Prostate gland (tissue), 2 donors: ENCODE measurements around the gene RYR3. TPM values are rescaled to one million over a fixed set of nuclear protein-coding genes. Genes with fewer than 3 reads are reported as not detected.

Experiments used
- DNase-seq: peaks from one replicate; pipeline ENCODE4 v3.0.0-alpha.2; 2019; ENCODE audit warnings: low spot score
- H3K27ac ChIP-seq, 2 donors: fragments of 200-600 bp; sonication (generic); 2 replicates each; pipeline ENCODE4 v1.5.1; 2017 to 2019
- H3K27me3 ChIP-seq: fragments of 200-600 bp; sonication (generic); replicated peaks from 2 replicates; pipeline ENCODE4 v1.5.1; 2019; ENCODE audit not compliant: insufficient read depth
- H3K36me3 ChIP-seq, 2 donors: fragments of 200-600 bp; sonication (generic); 1 replicate in 1 of 2; 2 replicates in 1 of 2; pipeline versions ENCODE4 v1.5.1 to v1.8.1; 2017 to 2019
- H3K4me1 ChIP-seq: fragments of 200-600 bp; sonication (generic); replicated peaks from 2 replicates; pipeline ENCODE4 v1.5.1; 2019
- H3K4me3 ChIP-seq, 2 donors: fragments of 200-600 bp; sonication (generic); 2 replicates each; pipeline ENCODE4 v1.5.1; 2017 to 2019
- H3K9me3 ChIP-seq: fragments of 200-600 bp; sonication (generic); 2 replicates; pipeline ENCODE4 v1.5.1; 2017
- POLR2A ChIP-seq: fragments of 450-650 bp; IDR thresholded peaks from one replicate; pipeline ENCODE4 v1.6.1; 2016; ENCODE audit warnings: antibody characterized with exemption, mild to moderate bottlenecking
- POLR2AphosphoS5 ChIP-seq: sonication (generic); formaldehyde crosslinking; IDR thresholded peaks from one replicate; pipeline ENCODE4 v1.6.1; 2017; ENCODE audit warnings: antibody characterized with exemption
- WGBS: methylation state at CpG from one replicate; pipeline ENCODE4 v1.1.5; 2018; 5-methylcytosine and 5-hydroxymethylcytosine counted together
- intact Hi-C: fragments of 100-400 bp; cut with DNase I; formaldehyde crosslinking; loops from one replicate; pipeline ENCODE4 v1.14.2; 2022
- total RNA-seq, 2 donors: library from RNA; depleted of rRNA; stranded (reverse); fragments of >200 nt; gene quantifications; one replicate each; pipeline ENCODE4 v1.1.0, GENCODE V29; 2016
- TF ChIP-seq, protein P1 (sequence below), 4 experiments: fragments of 200-600 bp in 2 of 4; fragments of 450-650 bp in 2 of 4; sonication (generic) in 2 of 4; IDR thresholded peaks; 1 replicate in 3 of 4; 2 replicates in 1 of 4; pipeline ENCODE4 v1.5.1; 2016 to 2019; ENCODE audit warnings: antibody characterized with exemption in 4 of 4, mild to moderate bottlenecking in 2 of 4, moderate library complexity in 2 of 4

The RYR3 gene
- total RNA-seq, 2 donors from 2014 or later, result 0.41 to 2.3 TPM

DNA sequence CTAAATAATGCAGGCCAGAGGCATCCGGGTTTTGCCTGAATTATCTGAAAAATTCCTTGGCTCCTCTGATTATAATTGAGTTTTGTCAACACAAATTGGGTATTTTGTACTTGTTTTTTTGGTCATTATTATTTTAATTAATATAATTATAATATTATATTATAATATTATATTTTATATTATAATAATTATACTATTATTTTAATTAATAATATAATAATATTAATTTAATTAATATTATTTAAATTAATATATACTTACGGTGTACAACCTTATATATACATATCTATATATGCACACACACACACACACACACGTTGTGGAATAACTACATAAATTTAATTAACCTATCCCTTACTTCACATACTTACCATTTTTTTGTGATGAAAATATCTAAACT is 73.5 kb downstream of the RYR3 start:
- no peak overlapping the region for H3K4me3 ChIP-seq
- no peaks in the 10 kb centered on the region for H3K4me1 ChIP-seq
- WGBS, result 88% methylated on average over 3 of the region's 3 CpGs
- no peak for DNase-seq
- no peaks in the 10 kb centered on the region for H3K9me3 ChIP-seq
- H3K27me3 ChIP-seq, result no peaks in the 10 kb centered on the region
- no peak overlapping the region for H3K27ac ChIP-seq
- H3K36me3 ChIP-seq, result no peaks in the 10 kb centered on the region
- TF ChIP-seq POLR2AphosphoS5, result no peak
- TF ChIP-seq POLR2A, result no peak
- TF ChIP-seq, protein P1, sequence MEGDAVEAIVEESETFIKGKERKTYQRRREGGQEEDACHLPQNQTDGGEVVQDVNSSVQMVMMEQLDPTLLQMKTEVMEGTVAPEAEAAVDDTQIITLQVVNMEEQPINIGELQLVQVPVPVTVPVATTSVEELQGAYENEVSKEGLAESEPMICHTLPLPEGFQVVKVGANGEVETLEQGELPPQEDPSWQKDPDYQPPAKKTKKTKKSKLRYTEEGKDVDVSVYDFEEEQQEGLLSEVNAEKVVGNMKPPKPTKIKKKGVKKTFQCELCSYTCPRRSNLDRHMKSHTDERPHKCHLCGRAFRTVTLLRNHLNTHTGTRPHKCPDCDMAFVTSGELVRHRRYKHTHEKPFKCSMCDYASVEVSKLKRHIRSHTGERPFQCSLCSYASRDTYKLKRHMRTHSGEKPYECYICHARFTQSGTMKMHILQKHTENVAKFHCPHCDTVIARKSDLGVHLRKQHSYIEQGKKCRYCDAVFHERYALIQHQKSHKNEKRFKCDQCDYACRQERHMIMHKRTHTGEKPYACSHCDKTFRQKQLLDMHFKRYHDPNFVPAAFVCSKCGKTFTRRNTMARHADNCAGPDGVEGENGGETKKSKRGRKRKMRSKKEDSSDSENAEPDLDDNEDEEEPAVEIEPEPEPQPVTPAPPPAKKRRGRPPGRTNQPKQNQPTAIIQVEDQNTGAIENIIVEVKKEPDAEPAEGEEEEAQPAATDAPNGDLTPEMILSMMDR (IDR thresholded peaks at IDR 0.05), result no peak
- intact Hi-C loops, result no loop called here

DNA sequence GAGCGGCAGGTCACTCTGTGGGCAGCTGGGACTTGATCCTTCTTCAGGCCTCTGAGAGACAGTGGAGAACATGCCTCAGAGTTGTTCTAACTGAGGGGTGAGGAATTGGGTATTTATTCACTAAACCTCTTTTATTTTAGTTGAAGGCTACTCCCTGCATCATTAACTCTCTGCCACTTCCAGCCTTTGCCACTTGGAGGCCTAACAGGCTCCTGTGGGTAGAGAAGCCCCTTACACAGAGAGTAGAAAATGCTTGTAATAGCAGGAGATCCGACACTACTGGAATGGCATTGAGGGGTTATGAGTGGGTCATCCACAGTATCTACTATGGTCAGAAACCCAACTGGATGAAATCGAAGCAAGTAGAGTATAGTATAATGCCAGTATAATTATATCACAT is 81.7 kb downstream of the RYR3 start:
- TF ChIP-seq POLR2A (no peak), POLR2AphosphoS5 (no peak)
- TF ChIP-seq, protein P1 (IDR thresholded peaks at IDR 0.05), result no peak
- no peak overlapping the region for H3K4me3 ChIP-seq
- no peaks in the 10 kb centered on the region for H3K27me3 ChIP-seq
- H3K9me3 ChIP-seq, result no peaks in the 10 kb centered on the region
- 92% methylated on average over 3 of the region's 3 CpGs for WGBS
- H3K27ac ChIP-seq, result no peak overlapping the region
- H3K4me1 ChIP-seq, result no peaks in the 10 kb centered on the region
- no peaks in the 10 kb centered on the region for H3K36me3 ChIP-seq
- intact Hi-C loops, result no loop called here
- DNase-seq, result no peak

DNA sequence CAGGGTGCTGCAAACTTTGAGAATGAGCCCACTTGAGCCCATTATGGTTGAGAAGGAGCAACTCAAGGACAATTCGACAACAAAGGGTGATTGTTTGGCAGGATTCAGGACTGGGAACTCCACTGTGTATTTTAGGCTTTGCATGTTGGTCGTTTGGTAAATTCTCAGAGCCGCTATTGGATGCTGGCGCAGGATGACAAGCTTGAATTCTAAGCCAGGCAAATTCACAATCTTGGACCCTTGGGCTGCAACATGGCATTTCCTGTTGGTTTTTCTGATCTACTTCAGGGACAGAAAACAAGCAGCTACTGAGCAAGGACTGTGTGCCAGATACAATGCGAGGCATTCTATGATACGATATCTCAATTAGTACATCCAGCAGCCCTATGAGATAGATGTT is 82.8 kb downstream of the RYR3 start:
- no peak overlapping the region for H3K4me3 ChIP-seq
- no peak for DNase-seq
- no peak for TF ChIP-seq POLR2AphosphoS5
- TF ChIP-seq POLR2A, result no peak
- TF ChIP-seq, protein P1 (IDR thresholded peaks at IDR 0.05), result no peak
- H3K9me3 ChIP-seq, result no peaks in the 10 kb centered on the region
- H3K27ac ChIP-seq, result no peak overlapping the region
- WGBS, result 87% methylated on average over 6 of the region's 6 CpGs
- H3K4me1 ChIP-seq, result no peaks in the 10 kb centered on the region
- H3K27me3 ChIP-seq, result no peaks in the 10 kb centered on the region
- H3K36me3 ChIP-seq, result no peaks in the 10 kb centered on the region
- intact Hi-C loops, result no loop called here

- intact Hi-C loops, result no loop called here
- no peak for DNase-seq
- Histone ChIP-seq H3K27ac (no peak overlapping the region), H3K36me3 (no peaks in the 10 kb centered on the region), H3K9me3 (no peaks in the 10 kb centered on the region), H3K4me1 (no peaks in the 10 kb centered on the region), H3K27me3 (no peaks in the 10 kb centered on the region), H3K4me3 (no peak overlapping the region)
- WGBS, result 89% methylated on average over 7 of the region's 7 CpGs
- no peak for TF ChIP-seq POLR2A
- no peak for TF ChIP-seq POLR2AphosphoS5
These were observed 84.6 kb downstream of the RYR3 start for GRCh38 chr15:33395321-33395720.

GRCh38 chr15:33395846-33396245 is 85.1 kb downstream of the RYR3 start:
- 93% methylated on average over 7 of the region's 7 CpGs for WGBS
- Histone ChIP-seq H3K36me3 (no peaks in the 10 kb centered on the region), H3K27me3 (no peaks in the 10 kb centered on the region), H3K4me1 (no peaks in the 10 kb centered on the region), H3K27ac (no peak overlapping the region), H3K4me3 (no peak overlapping the region), H3K9me3 (no peaks in the 10 kb centered on the region)
- intact Hi-C loops, result no loop called here
- no peak for DNase-seq
- TF ChIP-seq POLR2A, result no peak
- TF ChIP-seq POLR2AphosphoS5, result no peak
- TF ChIP-seq, protein P1 (IDR thresholded peaks at IDR 0.05), result no peak
